ENCODE data around the gene ZFHX2. TPM values are rescaled to one million over a fixed set of nuclear protein-coding genes. Genes with fewer than 3 reads are reported as not detected.

The ZFHX2 gene
- total RNA-seq, 2 experiments from 2014 or later, result 1.8 to 2.7 TPM

DNA sequence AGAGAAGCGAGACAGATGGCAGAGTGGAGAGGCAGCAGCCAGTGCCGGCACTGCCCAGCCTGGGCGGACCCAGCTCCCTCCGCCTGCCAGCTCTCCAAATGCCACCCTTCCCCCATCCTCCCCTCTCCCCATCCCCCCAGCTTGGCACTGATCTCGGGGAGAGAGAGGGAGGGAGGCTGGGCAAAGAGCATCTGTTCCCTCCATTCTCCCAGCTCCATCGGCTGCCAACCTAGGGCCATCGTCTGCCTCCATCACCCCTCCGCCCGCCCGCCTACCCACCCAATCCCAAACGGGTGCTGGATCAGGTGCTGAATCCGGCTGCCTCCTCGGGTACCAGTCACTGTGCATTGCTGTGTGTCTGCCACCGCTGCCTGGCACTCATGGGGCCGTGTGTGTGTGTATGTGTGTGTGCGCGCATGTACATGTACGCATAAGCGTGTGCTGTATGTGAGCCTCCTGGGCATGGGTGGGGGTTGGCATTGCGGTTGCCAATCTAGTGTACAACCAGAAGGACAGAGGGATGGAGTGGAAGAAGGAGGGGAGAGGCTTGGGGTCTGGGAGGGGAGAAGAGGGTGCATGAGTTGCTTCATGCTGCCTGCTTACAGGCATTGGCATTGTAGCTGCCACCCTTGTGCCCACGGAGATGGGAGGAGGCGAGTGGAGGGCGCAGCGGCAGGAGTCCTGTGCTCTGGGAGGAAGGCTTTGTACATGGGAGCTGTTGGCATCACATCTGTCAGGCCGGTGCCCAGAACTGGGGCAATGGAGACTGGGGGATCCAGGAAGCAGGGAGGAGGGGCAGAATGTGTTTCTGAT lies 38.4 kb downstream of the ZFHX2 start:
- Mint-ChIP-seq H3K9me3 (ENCODE audit: low read depth) (no peaks in the 10 kb centered on the region), H3K4me3 (no peak overlapping the region)
- no peak for DNase-seq

DNA sequence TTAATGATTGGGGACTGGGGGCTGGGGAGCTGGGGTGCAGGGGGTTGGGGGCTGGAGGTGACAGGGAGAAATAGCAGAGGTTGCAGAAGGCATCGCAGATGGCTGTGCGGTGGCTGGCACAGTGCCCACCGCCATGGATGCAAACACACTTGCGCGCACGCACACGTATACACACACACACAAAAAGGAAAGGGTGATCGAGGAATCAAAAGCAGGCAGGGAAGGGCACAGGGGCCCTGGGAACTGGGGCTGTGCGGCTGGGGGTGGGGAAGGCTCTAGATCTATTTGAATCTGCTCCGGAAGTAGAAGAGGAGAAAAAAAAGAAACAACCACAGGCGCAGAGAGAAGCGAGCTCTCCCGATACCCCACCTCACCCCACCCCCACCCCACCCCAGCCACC lies 39.4 kb downstream of the ZFHX2 start:
- CTCF ChIA-PET, result interaction anchor here (1.5 kb wide), 1 partner anchor 27 kb away, joined by 3 read pairs; no protein-coding TSS in a partner anchor
- H3K36me3 Mint-ChIP-seq, result no peaks in the 10 kb centered on the region
- peaks cover 3% of the 10 kb centered on the region for H3K4me1 Mint-ChIP-seq
- no peak for ATAC-seq
- DNase-seq, result no peak
- H3K9me3 Mint-ChIP-seq (ENCODE audit: low read depth), result no peaks in the 10 kb centered on the region
- peak overlapping the region; percentile 62 for H3K4me3 Mint-ChIP-seq
- peak overlapping the region; percentile 54 for H3K27ac Mint-ChIP-seq
- no peaks in the 10 kb centered on the region for H3K27me3 Mint-ChIP-seq

More for the DNA sequence above, 38.4 kb downstream of the ZFHX2 start:
- Mint-ChIP-seq H3K27me3 (no peaks in the 10 kb centered on the region), H3K27ac (no peak overlapping the region), H3K4me1 (peaks cover 3% of the 10 kb centered on the region), H3K36me3 (no peaks in the 10 kb centered on the region)
- CTCF ChIA-PET, result interaction anchor here (1.5 kb wide), 1 partner anchor 28 kb away, joined by 3 read pairs; no protein-coding TSS in a partner anchor
- ATAC-seq, result no peak

DNA sequence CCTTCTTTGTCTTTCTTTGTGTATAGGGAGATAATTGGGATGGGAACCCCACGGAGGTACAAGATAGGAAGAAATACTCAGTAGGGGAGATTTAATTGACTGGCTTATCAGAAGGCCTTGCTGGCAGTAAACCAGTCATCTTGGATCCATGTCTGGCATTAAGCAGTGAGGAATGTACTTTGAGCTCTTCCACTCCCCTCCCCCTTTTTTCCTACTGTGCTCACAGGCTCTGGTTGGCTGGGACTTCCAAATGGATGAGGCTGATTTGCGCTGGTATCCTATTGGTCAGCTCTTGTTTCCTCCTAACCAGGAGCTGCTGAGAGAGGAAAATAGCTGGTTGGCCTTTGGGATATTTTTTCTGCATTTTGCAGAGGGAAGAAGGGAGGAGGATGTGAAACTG lies 57.3 kb downstream of the ZFHX2 start:
- no peak overlapping the region for H3K27ac Mint-ChIP-seq
- no peaks in the 10 kb centered on the region for H3K4me1 Mint-ChIP-seq
- no peaks in the 10 kb centered on the region for H3K36me3 Mint-ChIP-seq
- ATAC-seq, result no peak
- H3K9me3 Mint-ChIP-seq (ENCODE audit: low read depth), result no peaks in the 10 kb centered on the region
- CTCF ChIA-PET, result no interaction called here
- H3K4me3 Mint-ChIP-seq, result no peak overlapping the region
- DNase-seq, result no peak
- H3K27me3 Mint-ChIP-seq, result no peaks in the 10 kb centered on the region

DNA sequence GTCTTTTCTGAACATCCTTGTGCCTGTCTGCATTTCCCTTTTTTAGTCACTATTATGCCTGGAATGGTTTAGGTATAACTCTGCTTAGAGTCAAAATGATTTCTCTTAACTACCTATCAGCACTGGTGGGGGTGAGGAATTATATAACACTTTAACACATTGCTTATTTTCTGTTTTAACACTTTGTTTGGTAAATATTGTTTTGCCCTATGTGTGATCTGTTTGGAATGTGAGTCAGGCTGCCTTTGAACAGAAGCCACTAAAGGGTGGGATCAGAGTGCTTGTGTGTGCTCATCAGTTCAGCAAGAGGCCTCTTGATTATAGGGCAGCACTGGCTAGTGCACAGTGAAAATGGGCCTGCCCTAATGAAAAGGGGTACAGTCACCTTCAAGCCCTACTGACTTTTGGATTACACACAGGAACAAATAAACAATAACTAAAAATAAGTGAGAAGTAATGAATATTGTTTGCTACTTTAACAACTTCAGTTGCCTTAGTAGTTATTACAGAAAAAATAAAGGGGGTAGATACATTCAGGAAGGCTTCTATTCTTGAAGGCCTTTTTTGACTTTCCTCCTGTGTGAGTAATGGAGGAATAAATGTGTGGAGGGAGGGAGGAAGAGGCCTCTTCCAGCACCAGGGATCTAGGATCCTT lies 58.8 kb downstream of the ZFHX2 start:
- Mint-ChIP-seq H3K27me3 (no peaks in the 10 kb centered on the region), H3K9me3 (ENCODE audit: low read depth) (no peaks in the 10 kb centered on the region), H3K4me3 (no peak overlapping the region), H3K4me1 (no peaks in the 10 kb centered on the region), H3K36me3 (no peaks in the 10 kb centered on the region), H3K27ac (no peak overlapping the region)
- ATAC-seq, result no peak
- CTCF ChIA-PET, result no interaction called here
- no peak for DNase-seq

DNA sequence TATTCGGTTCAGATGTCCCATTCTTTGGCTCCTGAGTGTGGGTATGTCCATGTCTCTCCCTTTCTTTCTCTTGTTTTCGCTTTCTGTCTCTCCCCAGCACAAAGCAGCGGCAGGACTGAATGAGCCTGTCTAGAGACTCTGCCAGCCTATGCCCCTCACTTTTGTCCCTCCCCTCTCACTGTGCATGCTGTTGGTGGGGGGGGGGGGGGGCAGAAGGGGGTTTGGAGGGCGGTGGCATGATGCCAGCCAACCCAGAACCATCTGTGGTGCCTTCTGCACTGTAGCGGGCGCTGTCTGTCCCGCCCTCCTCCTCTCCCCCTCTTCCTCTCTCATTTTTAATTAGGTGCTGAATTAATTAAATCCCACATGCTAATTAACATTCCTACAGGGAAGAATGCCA lies 64.3 kb downstream of the ZFHX2 start:
- Mint-ChIP-seq H3K4me3 (no peak overlapping the region), H3K36me3 (no peaks in the 10 kb centered on the region), H3K27me3 (no peaks in the 10 kb centered on the region), H3K4me1 (no peaks in the 10 kb centered on the region), H3K9me3 (ENCODE audit: low read depth) (no peaks in the 10 kb centered on the region), H3K27ac (no peak overlapping the region)
- CTCF ChIA-PET, result interaction anchor here (0.6 kb wide), 1 partner anchor 103 kb away, joined by 3 read pairs; no protein-coding TSS in a partner anchor
- ATAC-seq (no peak), DNase-seq (no peak)

DNA sequence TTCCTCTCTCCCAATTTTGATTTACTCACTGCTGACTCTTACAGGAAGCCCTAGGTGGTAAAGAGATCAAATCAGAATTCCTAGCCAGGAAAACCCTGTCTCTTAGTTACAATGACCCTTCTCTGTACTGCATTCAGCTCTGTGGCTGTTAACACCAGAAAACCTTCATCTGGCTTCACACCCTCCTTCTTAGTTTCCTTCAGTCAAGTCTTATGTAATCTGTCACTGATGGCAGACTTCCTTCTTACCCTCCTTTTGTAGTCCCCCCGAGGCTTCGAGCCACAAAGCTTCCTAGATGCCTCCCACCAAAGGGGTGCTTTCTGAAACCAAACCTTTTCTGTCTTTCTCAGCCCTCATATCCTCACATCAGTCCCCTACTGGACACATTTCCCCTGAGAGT lies 65.5 kb downstream of the ZFHX2 start:
- H3K4me3 Mint-ChIP-seq, result no peak overlapping the region
- H3K36me3 Mint-ChIP-seq, result no peaks in the 10 kb centered on the region
- no peaks in the 10 kb centered on the region for H3K9me3 Mint-ChIP-seq (ENCODE audit: low read depth)
- no peaks in the 10 kb centered on the region for H3K27me3 Mint-ChIP-seq
- DNase-seq, result no peak
- H3K27ac Mint-ChIP-seq, result no peak overlapping the region
- no peak for ATAC-seq
- H3K4me1 Mint-ChIP-seq, result no peaks in the 10 kb centered on the region
- CTCF ChIA-PET, result interaction anchor here (0.9 to 13.6 kb wide), 4 partner anchors 9 to 74 kb away, joined by 3 to 212 read pairs (median 4); partner anchors contain the start of gene THTPA

DNA sequence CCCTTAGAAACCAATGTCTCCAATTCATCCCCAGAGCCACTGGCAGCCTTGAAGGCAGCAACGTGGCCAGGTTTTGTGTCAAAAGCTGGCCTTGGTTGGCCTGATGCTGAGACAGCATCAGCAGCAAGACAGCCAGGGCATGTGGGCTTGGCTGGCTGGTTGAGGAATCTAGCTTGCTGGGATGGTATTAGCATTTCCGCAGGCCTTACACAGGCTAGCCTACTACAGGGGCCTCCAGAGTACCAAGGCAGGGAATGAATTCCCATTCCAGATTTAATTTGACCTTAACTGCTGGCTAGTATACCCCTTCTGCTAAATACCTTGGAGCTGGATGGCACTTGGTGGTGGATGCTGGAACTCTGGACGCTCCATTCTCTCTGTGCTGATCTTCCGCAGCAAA lies 66.2 kb downstream of the ZFHX2 start:
- ATAC-seq, result no peak
- no peak for DNase-seq
- no peaks in the 10 kb centered on the region for H3K9me3 Mint-ChIP-seq (ENCODE audit: low read depth)
- no peak overlapping the region for H3K4me3 Mint-ChIP-seq
- no peaks in the 10 kb centered on the region for H3K36me3 Mint-ChIP-seq
- H3K4me1 Mint-ChIP-seq, result no peaks in the 10 kb centered on the region
- H3K27ac Mint-ChIP-seq, result no peak overlapping the region
- no peaks in the 10 kb centered on the region for H3K27me3 Mint-ChIP-seq
- CTCF ChIA-PET, result interaction anchor here (0.6 to 13.6 kb wide), 5 partner anchors 8 to 75 kb away, joined by 3 to 212 read pairs (median 5); partner anchors contain the start of gene THTPA

DNA sequence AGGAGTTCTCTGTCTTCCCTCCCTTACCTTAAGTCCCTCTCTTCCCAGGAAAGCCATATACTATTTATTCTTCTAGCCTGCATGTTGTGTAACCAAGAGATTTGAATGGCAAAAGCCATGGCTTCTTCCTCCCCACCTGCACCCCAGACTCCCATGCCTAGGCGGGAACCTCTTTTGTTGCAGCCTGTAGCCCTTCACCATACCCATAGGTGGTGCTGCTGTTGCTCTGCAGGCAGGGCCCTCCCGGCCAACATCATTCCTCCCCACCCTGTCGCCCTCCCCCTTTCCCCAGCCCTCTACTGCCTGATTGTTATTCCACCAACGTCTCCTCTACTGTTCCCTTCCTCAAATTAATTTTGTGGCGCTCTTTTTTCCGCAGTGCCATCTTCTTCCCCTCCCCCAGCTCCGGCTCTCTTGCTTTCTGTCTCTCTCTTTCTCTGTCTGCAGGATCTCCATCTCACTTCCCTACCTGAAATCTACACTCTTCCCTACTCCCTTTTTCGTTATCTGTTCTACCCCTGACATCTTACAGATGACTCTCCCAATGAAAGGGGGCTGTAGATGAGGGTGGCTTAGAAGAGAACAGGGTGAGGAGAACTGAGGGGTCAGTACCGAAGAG lies 68.2 kb downstream of the ZFHX2 start:
- DNase-seq (no peak), ATAC-seq (peak; percentile 61)
- no peak overlapping the region for H3K27ac Mint-ChIP-seq
- H3K27me3 Mint-ChIP-seq, result no peaks in the 10 kb centered on the region
- H3K4me3 Mint-ChIP-seq, result no peak overlapping the region
- no peaks in the 10 kb centered on the region for H3K9me3 Mint-ChIP-seq (ENCODE audit: low read depth)
- CTCF ChIA-PET, result interaction anchor here (1.7 to 13.6 kb wide), 3 partner anchors 55 to 77 kb away, joined by 4 to 212 read pairs (median 7); partner anchors contain the start of gene THTPA
- H3K36me3 Mint-ChIP-seq, result peaks cover 1% of the 10 kb centered on the region
- H3K4me1 Mint-ChIP-seq, result peaks cover 1% of the 10 kb centered on the region

DNA sequence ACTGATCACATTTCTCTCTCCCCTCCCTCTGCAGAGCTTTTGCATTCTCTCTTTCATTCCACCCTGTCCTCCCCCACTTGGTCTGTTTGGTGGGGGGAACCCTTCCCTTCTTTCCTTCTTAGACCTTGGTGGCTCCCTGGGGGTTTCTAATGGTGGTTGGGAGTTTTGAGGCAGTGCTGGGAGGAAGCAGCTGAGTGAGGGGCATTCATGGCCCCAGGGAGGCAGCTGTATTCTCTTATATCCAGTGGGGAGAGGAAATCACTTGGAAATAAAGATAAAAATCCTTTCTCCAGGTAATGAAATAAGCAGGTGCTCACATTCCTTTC lies 68.8 kb downstream of the ZFHX2 start:
- peaks cover 4% of the 10 kb centered on the region for H3K36me3 Mint-ChIP-seq
- H3K4me1 Mint-ChIP-seq, result peaks cover 2% of the 10 kb centered on the region
- no peak overlapping the region for H3K27ac Mint-ChIP-seq
- CTCF ChIA-PET, result interaction anchor here (2.1 to 13.6 kb wide), 2 partner anchors 56 to 77 kb away, joined by 7 to 212 read pairs; partner anchors contain the start of gene THTPA
- no peak overlapping the region for H3K4me3 Mint-ChIP-seq
- H3K27me3 Mint-ChIP-seq, result no peaks in the 10 kb centered on the region
- ATAC-seq (no peak), DNase-seq (no peak)
- no peaks in the 10 kb centered on the region for H3K9me3 Mint-ChIP-seq (ENCODE audit: low read depth)

DNA sequence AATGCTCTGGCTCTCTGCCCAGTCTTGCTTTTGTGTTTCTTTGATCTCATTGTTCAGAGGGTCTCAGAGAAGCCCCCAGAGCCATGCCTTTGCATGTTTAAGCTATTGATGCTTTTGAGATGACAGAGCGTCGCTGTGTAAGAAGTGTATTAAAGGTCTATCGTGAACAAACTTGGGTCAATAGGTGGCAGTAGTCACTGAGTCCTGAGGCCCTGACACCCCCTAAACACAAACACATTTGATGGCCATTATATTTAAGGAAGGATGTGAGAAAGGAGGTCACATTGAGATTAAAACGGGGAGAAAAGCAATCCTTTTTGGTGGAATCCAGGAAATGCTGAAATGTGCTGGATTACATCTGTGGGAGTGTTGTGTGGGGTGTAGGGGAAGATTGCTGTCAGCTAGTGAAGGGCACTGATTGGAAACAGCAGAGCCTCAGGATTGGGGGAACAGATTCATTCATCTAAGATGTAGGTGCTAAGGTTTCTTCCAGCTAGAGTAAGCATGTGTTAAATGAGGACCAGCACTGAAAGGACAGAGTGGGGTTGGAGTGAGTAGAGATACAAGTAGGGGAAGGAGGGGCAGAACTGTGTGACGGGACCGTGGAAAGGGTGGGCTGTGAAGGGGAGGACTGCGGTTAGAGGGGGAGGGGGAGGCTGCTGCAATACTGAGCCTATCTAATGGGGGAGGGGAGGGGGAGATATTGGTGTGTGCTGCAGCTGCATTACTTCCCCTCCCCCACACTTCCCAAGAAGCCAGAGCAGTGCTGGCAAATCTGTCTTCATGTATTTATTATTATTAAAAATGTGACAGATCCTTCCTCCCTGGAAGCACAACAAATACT lies 69.4 kb downstream of the ZFHX2 start:
- Mint-ChIP-seq H3K27me3 (no peaks in the 10 kb centered on the region), H3K4me3 (no peak overlapping the region), H3K27ac (no peak overlapping the region), H3K9me3 (ENCODE audit: low read depth) (no peaks in the 10 kb centered on the region), H3K4me1 (peaks cover 3% of the 10 kb centered on the region), H3K36me3 (peaks cover 9% of the 10 kb centered on the region)
- DNase-seq, result no peak
- no peak for ATAC-seq
- CTCF ChIA-PET, result interaction anchor here (1.2 to 13.6 kb wide), 3 partner anchors 56 to 949 kb away, joined by 3 to 212 read pairs (median 7); partner anchors contain the start of gene THTPA

DNA sequence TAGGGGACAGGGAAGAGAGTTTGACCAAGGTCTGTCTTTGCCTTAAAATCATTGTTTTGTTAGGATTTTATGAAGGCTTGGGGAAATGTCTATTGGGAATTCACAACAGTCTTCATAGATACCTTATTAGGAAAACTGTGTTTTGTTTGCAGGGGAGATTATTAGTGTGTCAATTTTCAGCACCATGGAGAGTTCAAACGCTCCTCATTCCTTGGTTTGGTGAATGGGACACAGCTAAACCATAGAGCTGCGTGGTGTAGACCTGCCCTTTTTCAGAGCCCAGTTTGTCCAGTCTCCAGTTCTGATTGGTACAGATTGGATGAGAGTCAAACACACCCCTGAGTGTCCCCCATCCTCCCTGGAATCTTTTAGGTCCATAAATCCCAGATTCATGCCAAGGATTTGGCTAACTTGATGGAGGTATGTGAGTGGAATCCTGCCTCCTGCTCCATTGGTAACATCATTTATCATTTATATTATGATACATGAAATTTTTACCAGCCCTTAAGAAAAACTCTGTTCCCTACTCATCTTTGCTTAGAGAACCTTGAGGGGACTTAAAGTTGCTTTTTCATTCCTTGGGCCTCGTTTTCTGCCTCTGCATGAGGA lies 70.1 kb downstream of the ZFHX2 start:
- ATAC-seq, result no peak
- peaks cover 14% of the 10 kb centered on the region for H3K36me3 Mint-ChIP-seq

DNA sequence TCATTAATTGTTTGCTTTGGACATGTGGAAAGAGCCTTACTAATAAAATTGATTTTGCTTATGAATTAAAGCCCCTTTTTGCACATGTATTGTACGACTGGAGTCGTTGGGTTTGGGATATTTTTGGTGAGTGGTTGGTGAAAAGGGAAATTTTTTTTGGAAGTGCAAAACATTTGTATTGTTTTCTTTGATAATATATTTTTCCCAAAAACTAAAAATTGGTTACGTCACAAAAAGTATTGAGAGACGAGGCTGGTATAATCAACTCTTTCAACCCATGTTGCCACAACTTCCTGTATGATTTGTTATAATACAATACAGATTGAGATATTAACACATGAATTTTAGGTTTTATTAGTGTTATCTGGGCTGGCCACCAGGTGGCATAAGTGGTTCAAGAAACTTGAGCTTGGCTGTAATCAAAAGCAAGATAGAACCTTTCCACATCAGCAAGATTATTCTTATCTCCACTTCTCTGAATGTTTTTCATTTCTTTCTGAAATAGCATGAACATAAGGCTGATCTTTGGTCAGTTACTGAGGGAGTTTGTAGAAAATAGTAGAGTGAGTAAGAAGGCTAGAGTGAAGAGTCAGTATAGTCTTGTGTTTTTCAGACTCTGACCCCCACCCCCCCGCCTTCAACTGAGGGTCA lies 73.3 kb downstream of the ZFHX2 start:
- peak; percentile 77 for DNase-seq
- Mint-ChIP-seq H3K27ac (no peak overlapping the region), H3K4me1 (peaks cover 3% of the 10 kb centered on the region), H3K9me3 (ENCODE audit: low read depth) (no peaks in the 10 kb centered on the region), H3K27me3 (no peaks in the 10 kb centered on the region), H3K4me3 (no peak overlapping the region), H3K36me3 (peaks cover 28% of the 10 kb centered on the region)
- CTCF ChIA-PET, result interaction anchor here (0.7 to 13.6 kb wide), 20 partner anchors 10 to 358 kb away, joined by 3 to 212 read pairs (median 4); partner anchors contain the start of genes AP1G2, SLC22A17, THTPA and ZFHX2
- ATAC-seq, result peak; percentile 65

More for the DNA sequence above, 70.1 kb downstream of the ZFHX2 start:
- CTCF ChIA-PET, result interaction anchor here (1.2 to 13.6 kb wide), 2 partner anchors 79 to 950 kb away, joined by 3 to 212 read pairs; partner anchors contain the start of gene THTPA
- H3K27me3 Mint-ChIP-seq, result no peaks in the 10 kb centered on the region
- no peaks in the 10 kb centered on the region for H3K9me3 Mint-ChIP-seq (ENCODE audit: low read depth)
- H3K4me3 Mint-ChIP-seq, result no peak overlapping the region
- no peak overlapping the region for H3K27ac Mint-ChIP-seq
- no peak for DNase-seq
- H3K4me1 Mint-ChIP-seq, result peaks cover 3% of the 10 kb centered on the region
